Left ventricle myocardium superior (tissue), 1 donor: ENCODE results near the gene HIF1A. TPM values are rescaled to one million over a fixed set of nuclear protein-coding genes. Genes with fewer than 3 reads are reported as not detected.
"Not testable (repeated sequence)": the region's sequence is repeated elsewhere in the genome, so short reads cannot be mapped to it uniquely, and the experiment has no call there.

Source experiments
- ATAC-seq: fragments of 200-7000 bp; cut with Tn5 transposase; one replicate; pipeline ENCODE4 v1.9.1; 2020; ENCODE audit warnings: mild to moderate bottlenecking, moderate library complexity
- DNase-seq: peaks from one replicate; pipeline ENCODE4 v3.0.0-alpha.2; 2020
- intact Hi-C: fragments of 100-400 bp; cut with micrococcal nuclease; formaldehyde crosslinking; loops from one replicate; pipeline ENCODE4 v1.11.0; 2022
- total RNA-seq: library from RNA; stranded (reverse); fragmentation: NEBNext Ultra II Directional; extraction: Animal tissue kit (Norgen Biotek cat#: 25700); gene quantifications from one replicate; pipeline ENCODE4 v1.2.1, GENCODE V29; 2021
- donor health status: DM: no; HTN: yes; CAD: no; lungs with severe emphysema.

The HIF1A gene
- total RNA-seq, 1 donor from 2014 or later = 55.0 TPM

DNA sequence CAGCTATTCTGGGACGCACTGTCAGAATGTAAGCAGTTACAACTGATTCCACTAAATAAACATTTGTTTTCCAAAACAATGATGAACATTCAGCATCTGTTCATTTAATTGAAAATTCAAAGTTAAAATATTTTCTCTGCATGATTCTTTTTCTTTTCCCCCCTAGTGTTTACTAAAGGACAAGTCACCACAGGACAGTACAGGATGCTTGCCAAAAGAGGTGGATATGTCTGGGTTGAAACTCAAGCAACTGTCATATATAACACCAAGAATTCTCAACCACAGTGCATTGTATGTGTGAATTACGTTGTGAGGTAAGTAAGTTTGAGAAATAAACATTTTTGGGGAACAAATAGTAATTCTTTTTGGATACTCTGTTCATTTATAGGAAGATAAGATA is 38.7 kb downstream of the HIF1A start:
- DNase-seq = no peak
- intact Hi-C loops = loop anchor here (5.0 kb wide), 1 partner anchor 272 kb away; no protein-coding TSS in a partner anchor
- no peak for ATAC-seq

DNA sequence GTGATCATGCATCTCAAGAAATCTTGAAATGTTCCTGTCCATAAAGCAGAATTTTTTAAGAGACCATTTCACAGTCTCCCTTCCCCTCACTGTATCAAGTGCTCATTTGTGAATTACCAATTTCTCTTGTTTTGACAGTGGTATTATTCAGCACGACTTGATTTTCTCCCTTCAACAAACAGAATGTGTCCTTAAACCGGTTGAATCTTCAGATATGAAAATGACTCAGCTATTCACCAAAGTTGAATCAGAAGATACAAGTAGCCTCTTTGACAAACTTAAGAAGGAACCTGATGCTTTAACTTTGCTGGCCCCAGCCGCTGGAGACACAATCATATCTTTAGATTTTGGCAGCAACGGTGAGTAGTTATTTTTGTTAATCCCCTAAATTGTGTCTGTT is 41.4 kb downstream of the HIF1A start:
- intact Hi-C loops = no loop called here
- ATAC-seq (no peak), DNase-seq (no peak)

DNA sequence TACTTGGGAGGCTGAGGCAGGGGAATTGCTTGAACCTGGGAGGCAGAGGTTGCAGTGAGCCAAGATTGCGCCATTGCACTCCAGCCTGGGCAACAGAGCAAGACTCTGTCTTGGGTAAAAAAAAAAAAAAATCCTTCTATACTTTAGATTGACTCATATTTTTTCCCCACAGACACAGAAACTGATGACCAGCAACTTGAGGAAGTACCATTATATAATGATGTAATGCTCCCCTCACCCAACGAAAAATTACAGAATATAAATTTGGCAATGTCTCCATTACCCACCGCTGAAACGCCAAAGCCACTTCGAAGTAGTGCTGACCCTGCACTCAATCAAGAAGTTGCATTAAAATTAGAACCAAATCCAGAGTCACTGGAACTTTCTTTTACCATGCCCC is 42.6 kb downstream of the HIF1A start:
- no peak for ATAC-seq
- intact Hi-C loops = no loop called here

DNA sequence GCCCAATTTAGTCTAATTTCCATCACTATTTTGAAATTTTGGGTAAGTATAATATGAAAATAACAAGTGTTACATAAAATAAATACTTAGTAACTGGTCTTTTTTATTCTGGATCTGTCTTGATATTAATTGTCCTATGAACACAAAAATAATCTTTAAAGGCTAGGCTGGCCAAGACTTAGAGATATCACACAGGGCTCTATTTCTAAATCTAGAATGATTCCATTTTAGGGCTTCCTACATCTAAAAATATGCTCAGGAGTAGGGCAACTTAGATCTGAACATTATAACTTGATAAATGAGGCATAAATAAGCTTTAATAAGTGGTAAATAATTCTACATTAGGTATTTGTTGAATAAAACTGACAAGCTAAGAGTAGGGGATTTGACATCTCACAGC is 43.8 kb downstream of the HIF1A start:
- no peak for DNase-seq

More for the DNA sequence above, 42.6 kb downstream of the HIF1A start:
- no peak for DNase-seq

DNA sequence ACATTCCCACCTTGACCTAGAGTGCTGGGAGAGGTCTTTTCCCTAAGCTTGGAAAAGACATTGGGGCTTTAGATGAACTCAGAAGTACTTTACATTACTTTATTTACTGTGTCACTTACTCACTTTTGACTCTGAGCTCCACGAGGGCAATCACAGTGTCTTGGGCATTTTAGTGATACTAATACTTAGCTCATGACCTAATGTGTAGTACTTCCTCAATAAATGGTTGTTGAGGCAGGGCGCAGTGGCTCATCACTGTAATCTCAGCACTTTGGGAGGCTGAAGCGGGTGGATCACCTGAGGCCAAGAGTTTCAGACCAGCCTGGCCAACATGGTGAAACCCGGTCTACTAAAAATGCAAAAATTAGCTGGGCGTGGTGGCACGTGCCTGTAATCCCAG is 47.1 kb downstream of the HIF1A start:
- DNase-seq (no peak), ATAC-seq (no peak)
- intact Hi-C loops = no loop called here

More for the DNA sequence above, 43.8 kb downstream of the HIF1A start:
- ATAC-seq = peak; percentile 52
- intact Hi-C loops = no loop called here

DNA sequence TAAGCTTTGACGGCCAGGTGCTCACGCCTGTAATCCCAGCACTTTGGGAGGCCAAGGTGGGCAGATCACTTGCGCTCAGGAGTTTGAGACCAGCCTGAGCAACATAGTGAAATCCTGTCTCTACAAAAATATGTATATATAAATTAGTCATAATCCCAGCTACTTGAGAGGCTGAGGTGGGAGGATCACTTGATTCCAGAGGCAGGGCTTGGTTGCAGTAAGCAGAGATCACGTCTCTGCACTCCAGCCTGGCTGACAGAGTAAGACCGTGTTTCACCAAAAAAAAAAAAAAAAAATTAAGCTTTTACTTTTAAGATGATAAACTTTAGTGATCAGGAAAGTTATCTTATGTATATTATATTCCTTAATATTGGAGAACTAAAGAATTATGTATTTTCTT is 48.9 kb downstream of the HIF1A start:
- intact Hi-C loops = no loop called here
- DNase-seq (no peak), ATAC-seq (no peak)

DNA sequence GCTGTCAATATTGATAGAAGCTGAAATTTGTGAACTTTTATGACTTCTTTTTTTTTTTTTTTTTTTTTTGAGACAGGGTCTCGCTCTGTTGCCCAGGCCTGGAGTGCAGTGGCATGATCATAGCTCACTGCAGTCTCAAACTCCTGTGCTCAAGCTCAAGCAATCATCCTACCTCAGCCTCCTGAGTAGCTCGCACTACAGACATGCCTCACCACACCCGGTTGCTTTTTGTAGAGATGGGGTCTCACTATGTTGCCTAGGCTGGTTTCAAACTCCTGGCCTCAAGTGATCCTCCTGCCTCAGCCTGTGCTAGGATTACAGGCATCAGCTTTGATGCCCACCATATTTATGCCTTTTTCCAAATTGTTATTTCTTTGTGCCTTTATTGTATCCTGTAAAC is 51.0 kb downstream of the HIF1A start:
- ATAC-seq, DNase-seq, intact Hi-C loops: not testable (repeated sequence)

DNA sequence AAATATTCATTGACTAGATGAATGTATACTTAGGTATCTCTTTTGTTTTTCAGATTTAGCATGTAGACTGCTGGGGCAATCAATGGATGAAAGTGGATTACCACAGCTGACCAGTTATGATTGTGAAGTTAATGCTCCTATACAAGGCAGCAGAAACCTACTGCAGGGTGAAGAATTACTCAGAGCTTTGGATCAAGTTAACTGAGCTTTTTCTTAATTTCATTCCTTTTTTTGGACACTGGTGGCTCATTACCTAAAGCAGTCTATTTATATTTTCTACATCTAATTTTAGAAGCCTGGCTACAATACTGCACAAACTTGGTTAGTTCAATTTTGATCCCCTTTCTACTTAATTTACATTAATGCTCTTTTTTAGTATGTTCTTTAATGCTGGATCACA is 51.6 kb downstream of the HIF1A start:
- ATAC-seq = no peak
- intact Hi-C loops = no loop called here
- no peak for DNase-seq

DNA sequence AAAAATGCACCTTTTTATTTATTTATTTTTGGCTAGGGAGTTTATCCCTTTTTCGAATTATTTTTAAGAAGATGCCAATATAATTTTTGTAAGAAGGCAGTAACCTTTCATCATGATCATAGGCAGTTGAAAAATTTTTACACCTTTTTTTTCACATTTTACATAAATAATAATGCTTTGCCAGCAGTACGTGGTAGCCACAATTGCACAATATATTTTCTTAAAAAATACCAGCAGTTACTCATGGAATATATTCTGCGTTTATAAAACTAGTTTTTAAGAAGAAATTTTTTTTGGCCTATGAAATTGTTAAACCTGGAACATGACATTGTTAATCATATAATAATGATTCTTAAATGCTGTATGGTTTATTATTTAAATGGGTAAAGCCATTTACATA is 52.0 kb downstream of the HIF1A start:
- intact Hi-C loops = no loop called here
- DNase-seq (no peak), ATAC-seq (no peak)

DNA sequence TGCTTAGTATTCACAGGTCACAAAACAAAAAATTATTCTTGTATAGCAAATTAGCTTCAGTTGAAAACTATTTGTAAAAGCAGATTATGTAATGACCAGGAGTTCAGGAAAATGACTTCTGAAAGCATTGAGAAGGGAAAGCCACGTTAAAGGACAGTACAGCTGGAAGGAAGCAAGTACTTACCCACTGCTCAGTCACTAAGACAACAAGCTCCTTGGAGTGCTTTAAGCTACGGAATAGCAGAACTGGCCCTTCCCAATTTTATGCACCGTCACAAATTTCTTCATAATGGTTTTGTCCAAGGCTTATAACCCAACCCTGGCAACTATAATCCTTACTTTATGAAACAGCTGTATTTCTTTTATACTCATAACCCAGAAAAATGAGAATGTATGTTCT is 54.0 kb downstream of the HIF1A start:
- intact Hi-C loops = no loop called here
- DNase-seq = no peak
- ATAC-seq = peak; percentile 8

DNA sequence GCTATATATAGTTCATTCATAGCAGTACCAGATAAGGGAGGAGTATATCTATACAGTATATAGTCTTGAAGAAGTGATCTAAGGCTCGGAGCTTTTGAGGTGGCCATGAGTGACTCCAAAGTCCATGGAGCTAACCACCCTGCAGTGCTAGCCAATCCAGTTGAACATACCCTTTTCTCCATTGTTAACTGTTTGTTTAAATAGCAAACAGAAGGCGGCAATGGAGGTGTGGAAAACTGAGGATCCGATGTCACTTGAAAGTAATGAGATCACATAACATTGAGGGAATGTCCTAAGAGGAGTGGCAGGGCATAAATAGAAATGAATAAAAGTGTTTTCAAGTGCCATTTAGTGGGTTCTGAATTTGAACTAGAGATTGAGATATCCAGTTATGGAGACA is 54.6 kb downstream of the HIF1A start:
- DNase-seq (no peak), ATAC-seq (peak; percentile 55)
- intact Hi-C loops = loop anchor here (2.0 kb wide), 1 partner anchor 51 kb away; no protein-coding TSS in a partner anchor

DNA sequence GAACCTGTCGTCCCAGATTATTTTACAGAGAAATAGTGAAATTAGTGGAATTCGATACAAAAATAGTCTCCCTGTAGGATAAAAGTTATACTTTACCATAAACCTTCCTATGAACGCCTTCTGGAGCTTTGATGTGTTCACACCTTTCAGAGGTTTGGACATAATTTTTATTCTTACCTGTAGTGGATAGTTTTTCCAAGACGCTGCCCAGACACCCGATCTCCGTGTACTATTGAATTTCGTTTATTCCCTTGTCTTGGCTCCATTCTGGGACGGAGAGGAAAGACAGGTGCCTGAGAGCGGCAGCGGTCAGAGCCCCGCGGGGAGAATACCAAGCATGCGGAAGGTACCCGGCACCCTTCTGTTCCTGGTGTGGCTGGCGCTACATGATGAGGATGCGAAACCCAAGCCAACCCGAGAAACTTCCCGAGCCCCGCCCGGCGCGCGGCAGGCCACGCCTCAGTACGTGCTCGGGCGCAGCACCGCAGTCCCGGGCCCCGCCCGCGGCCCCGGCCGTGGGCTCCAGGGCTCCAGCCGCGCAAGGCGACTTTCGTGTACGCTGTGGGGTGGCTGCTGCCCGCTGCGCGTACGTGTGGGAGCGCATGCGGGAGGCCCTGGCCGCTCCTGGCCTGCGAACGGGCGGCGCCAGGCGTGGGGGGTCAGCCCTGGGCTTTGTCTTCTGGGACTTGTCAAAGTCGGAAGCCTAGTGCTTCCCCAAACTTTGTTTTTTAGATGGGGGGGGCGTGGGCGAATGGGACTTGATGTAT is 55.6 kb downstream of the HIF1A start:
- ATAC-seq (peak; percentile 97), DNase-seq (peak; percentile 95)
- intact Hi-C loops = loop anchor here (2.0 kb wide), 1 partner anchor 52 kb away; no protein-coding TSS in a partner anchor

DNA sequence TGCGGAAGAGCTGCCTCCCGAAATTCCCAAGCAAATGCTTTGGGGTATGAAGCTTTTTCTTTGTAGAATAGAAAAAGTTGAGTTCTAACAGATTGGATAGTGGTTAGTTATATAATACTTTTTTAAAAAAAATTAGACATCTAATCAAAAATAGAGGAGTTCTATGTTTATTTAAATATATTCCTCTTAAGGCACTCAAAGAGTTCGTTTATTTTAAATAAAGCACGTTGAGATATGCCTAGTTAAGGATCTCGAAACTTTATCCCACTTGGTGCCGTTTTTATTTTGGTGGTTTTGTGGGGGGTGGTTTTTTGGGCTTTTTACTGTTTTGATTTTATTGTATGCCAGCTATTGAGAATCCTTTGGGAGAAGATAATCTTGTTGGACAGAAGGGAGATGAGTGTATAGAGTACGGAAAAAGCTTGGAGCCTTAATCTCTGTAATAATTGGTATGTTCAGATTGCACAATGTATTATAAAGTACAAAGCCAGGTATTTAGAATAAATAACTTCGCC is 56.2 kb downstream of the HIF1A start:
- no peak for DNase-seq
- no peak for ATAC-seq
- intact Hi-C loops = loop anchor here (2.0 kb wide), 1 partner anchor 53 kb away; no protein-coding TSS in a partner anchor

DNA sequence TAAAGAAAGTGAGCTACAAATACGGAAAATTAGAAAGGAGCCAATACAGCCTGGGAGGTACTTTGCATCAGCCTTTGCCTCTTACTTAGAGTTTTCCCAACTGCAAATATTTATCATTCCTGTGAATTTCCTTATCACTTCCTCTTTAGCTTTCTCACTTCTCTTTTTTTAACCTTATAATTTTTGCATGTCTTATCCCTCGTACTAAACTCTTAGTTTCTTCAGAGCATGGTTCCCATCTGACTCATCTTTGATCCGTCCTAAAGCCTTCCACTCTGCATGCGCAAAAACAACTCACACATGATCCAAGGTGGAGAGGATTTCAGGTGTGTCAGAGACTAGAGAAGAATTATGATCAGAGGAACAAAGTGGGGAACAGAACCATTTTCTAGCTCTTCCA is 57.3 kb downstream of the HIF1A start:
- intact Hi-C loops = no loop called here
- ATAC-seq = no peak
- no peak for DNase-seq

DNA sequence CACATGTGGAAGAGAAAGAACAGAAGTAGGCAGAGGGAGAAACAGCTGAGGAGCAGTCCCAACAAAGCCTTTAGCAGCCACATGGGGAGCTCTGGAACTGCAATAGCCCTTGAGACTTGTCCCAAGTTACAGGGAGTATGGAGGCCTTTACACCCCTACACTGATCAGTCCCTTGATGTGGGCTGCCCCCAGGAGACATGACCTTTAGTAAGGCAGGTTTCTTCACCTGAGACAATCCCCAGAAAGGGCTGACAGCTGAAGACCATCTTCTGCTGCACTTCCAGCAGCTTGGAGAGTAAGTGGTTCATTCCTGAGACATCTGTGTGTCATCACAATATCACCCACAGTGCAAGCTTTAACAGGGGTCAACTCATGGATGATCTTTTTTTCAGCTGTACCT is 58.3 kb downstream of the HIF1A start:
- no peak for ATAC-seq
- DNase-seq = no peak
- intact Hi-C loops = no loop called here

DNA sequence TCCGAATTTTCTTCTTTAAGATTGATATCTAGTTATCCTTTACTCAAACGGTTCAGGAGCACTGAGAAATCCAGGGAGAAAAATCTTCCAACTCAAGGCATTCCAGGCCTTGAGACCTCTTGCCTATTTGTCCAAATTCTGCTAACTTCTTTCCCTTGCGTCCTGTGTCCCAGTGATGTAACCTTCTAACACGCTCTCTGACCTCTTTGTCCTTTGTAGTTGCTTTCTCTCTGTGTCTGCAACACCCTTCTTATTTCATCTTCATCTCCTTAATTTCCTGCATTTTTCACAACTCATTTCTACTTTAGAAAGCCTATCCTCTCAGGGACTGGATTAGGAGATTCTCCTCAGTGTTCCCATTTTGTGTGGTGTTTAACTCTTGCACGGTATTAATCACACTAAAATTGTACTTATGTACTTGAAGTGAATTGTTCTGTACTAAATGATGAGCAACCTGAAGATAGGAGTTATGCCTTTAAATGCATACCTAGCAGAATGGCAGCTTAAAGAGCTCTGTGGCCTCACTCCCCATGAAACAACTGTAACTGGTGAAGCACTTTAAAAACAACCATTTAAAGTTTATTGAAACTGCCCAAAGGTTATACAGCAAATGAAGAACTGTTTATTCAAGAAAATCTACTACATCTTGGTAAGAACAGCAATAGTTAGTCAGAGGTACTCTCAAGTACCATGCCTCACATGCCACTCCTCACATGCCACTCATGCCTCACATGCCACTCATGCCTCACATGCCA is 59.5 kb downstream of the HIF1A start:
- intact Hi-C loops = no loop called here
- DNase-seq (no peak), ATAC-seq (no peak)

DNA sequence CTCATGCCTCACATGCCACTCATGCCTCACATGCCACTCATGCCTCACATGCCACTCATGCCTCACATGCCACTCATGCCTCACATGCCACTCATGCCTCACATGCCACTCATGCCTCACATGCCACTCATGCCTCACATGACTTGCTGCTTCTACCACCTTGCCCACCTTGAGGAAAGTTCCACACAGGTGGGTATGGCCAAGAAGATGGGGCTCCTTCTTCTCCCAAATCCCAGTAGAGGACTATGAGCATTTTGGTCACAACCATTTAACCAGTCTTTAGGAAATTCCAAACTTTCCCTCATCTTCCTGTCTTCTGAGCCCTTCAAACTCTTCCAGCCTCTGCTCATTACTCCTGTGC is 60.0 kb downstream of the HIF1A start:
- intact Hi-C loops, DNase-seq, ATAC-seq: not testable (repeated sequence)

DNA sequence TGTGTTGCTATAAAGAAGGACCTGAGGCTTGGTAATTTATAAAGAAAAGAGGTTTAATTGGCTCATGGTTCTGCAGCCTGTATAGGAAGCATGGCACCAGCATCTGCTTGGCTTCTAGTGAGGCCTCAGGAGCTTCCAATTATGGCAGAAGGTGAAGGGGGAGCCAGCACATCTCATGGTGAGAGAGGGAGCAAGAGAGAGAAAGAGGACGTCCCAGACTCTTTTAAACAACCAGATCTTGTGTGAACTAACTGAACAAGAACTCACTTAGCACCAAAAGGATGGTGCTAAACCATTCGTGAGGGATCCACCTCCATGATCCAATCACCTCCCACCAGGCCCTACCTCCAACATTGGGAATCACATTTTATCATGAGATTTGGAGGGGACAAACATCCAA is 60.8 kb downstream of the HIF1A start:
- DNase-seq = no peak
- intact Hi-C loops = no loop called here
- no peak for ATAC-seq

DNA sequence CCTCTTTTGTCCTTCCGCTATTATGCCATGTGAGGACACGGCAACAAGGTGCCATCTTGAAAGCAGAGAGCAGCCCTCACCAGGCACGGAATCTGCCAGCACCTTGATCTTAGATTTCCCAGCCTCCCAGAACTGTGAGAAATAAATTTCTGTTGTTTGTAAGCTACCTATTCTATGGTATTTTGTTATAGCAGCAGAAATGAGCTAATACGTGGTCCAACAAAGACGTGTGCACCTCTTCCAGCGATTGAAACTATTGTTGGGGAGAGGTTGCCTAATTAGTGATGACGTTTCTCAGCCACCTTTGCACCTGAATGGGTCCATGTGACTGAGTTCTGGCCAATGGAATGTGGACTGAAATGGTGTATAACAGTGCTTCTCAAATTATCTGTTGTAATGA is 64.6 kb downstream of the HIF1A start:
- intact Hi-C loops = no loop called here
- no peak for DNase-seq
- ATAC-seq = no peak

DNA sequence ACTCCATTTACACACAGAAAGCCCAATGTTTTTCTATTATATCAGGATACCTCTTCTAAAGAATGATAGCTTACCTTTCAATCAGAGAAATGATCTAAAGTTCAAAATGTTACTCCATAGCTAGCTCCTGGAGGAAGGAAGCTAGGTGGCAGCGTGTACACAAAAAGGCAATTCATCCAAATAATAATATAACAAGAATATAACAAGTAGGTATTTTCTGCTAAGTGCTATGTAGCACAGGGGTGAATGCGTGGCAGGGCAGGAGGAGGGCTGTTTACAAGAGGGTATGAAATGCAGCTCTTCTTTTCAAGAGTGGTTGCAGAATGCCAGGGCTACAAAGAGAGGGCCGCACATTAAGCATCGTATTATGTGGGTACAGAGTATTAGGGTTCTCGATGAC is 66.2 kb downstream of the HIF1A start:
- ATAC-seq = peak; percentile 7
- intact Hi-C loops = no loop called here
- DNase-seq = no peak
